SK-N-DZ (cell line): ENCODE measurements around the gene GLE1.

Experiments
- DNase-seq: peaks from one replicate; pipeline ENCODE4 v3.0.0-alpha.2; 2015; ENCODE audit warnings: low spot score
- small RNA-seq, 2 experiments: library from RNA; depleted of rRNA; stranded (forward); fragments of <200 nt; gene quantifications; one replicate each; pipeline ENCODE3, GENCODE V24; 2014

GLE1 gene

GRCh38 chr9:128588581-128589233, 84.2 kb downstream of the GLE1 start:
- DNase-seq, result no peak

Small RNAs within 50 kb of the gene (small RNA-seq; reads per million reads assigned to genes)
- gene RNU7-171P, result 0 reads per million in 2 experiments
